Hepatocyte (in vitro differentiated cells): Measurements from ENCODE around the gene APOH. TPM values are rescaled to one million over a fixed set of nuclear protein-coding genes. Genes with fewer than 3 reads are reported as not detected.

ENCODE experiments used
- DNase-seq: peaks from one replicate; pipeline ENCODE4 v3.0.0-alpha.2; 2016; ENCODE audit warnings: low spot score
- H2AFZ ChIP-seq: fragments of 200-600 bp; sonication (generic); 2 replicates; pipeline ENCODE4 v1.6.0; 2016; ENCODE audit warnings: antibody characterized with exemption, mild to moderate bottlenecking
- H3K27ac ChIP-seq: fragments of 200-600 bp; sonication (generic); 2 replicates; pipeline ENCODE4 v1.5.1; 2016; ENCODE audit warnings: mild to moderate bottlenecking
- H3K27me3 ChIP-seq: fragments of 200-600 bp; sonication (generic); 2 replicates; pipeline ENCODE4 v1.6.1; 2016
- H3K36me3 ChIP-seq: fragments of 200-600 bp; sonication (generic); replicated peaks from 2 replicates; pipeline ENCODE4 v1.5.1; 2016; ENCODE audit warnings: low read depth; ENCODE audit not compliant: insufficient read depth
- H3K4me1 ChIP-seq: fragments of 200-600 bp; sonication (generic); 2 replicates; pipeline ENCODE4 v1.5.1; 2016; ENCODE audit warnings: mild to moderate bottlenecking, moderate library complexity; ENCODE audit not compliant: insufficient read depth
- H3K4me2 ChIP-seq: fragments of 200-600 bp; sonication (generic); 2 replicates; pipeline ENCODE4 v1.6.0; 2016
- H3K4me3 ChIP-seq: fragments of 200-600 bp; sonication (generic); 2 replicates; pipeline ENCODE4 v1.5.1; 2016; ENCODE audit warnings: mild to moderate bottlenecking
- H3K79me2 ChIP-seq: fragments of 200-600 bp; sonication (generic); 2 replicates; pipeline ENCODE4 v1.6.0; 2017; ENCODE audit warnings: mild to moderate bottlenecking
- H3K9me2 ChIP-seq: fragments of 200-600 bp; sonication (generic); replicated peaks from 2 replicates; pipeline ENCODE4 v1.6.0; 2017; ENCODE audit warnings: mild to moderate bottlenecking; ENCODE audit not compliant: insufficient read depth
- H3K9me3 ChIP-seq: fragments of 200-600 bp; sonication (generic); 2 replicates; pipeline ENCODE4 v1.5.1; 2016; ENCODE audit warnings: low read depth, mild to moderate bottlenecking
- H4K20me1 ChIP-seq: fragments of 200-600 bp; sonication (generic); 2 replicates; pipeline ENCODE4 v1.6.0; 2016; ENCODE audit warnings: mild to moderate bottlenecking; ENCODE audit not compliant: insufficient read depth, poor library complexity, severe bottlenecking
- CTCF ChIP-seq: fragments of 200-600 bp; sonication (generic); IDR thresholded peaks from 2 replicates; pipeline ENCODE4 v1.5.1; 2016; ENCODE audit warnings: antibody characterized with exemption, mild to moderate bottlenecking; ENCODE audit not compliant: poor library complexity
- EZH2 ChIP-seq: fragments of 200-600 bp; sonication (generic); IDR thresholded peaks from 2 replicates; pipeline ENCODE4 v1.6.1; 2016; ENCODE audit warnings: antibody characterized with exemption, mild to moderate bottlenecking, borderline replicate concordance
- EZH2phosphoT487 ChIP-seq: fragments of 200-600 bp; sonication (generic); IDR thresholded peaks from one replicate; pipeline ENCODE4 v1.6.1; 2018; ENCODE audit warnings: antibody characterized with exemption, mild to moderate bottlenecking, low read depth, moderate library complexity; ENCODE audit not compliant: unreplicated experiment, severe bottlenecking
- WGBS: methylation state at CpG from one replicate; pipeline ENCODE4 v1.1.6; 2016; ENCODE audit warnings: low lambda C conversion rate; ENCODE audit errors: missing lambda C conversion rate; 5-methylcytosine and 5-hydroxymethylcytosine counted together
- polyA plus RNA-seq: library from polyadenylated mRNA; unstranded; fragments of >200 nt; fragmentation: Nextera tagmentation; extraction: Ambion mirVana; gene quantifications from 2 replicates; pipeline ENCODE4 v1.2.1, GENCODE V29; 2016
- total RNA-seq: library from RNA; depleted of rRNA; stranded (reverse); fragments of >200 nt; gene quantifications from 2 replicates; pipeline ENCODE4 v1.2.3, GENCODE V29; 2014

APOH gene
- total and polyA plus RNA-seq, 2 experiments from 2014 or later: 374 to 449 TPM

GRCh38 chr17:66171172-66171571, 58.0 kb downstream of the APOH start:
- H3K4me2 ChIP-seq: no peak overlapping the region
- no peaks in the 10 kb centered on the region for H3K9me2 ChIP-seq
- no peak overlapping the region for H3K4me3 ChIP-seq
- H3K9me3 ChIP-seq: no peaks in the 10 kb centered on the region
- no peak overlapping the region for H3K27ac ChIP-seq
- no peaks in the 10 kb centered on the region for H3K79me2 ChIP-seq
- H2AFZ ChIP-seq: no peak overlapping the region
- TF ChIP-seq CTCF: no peak
- no peak for TF ChIP-seq EZH2
- TF ChIP-seq EZH2phosphoT487: no peak
- H3K4me1 ChIP-seq: no peaks in the 10 kb centered on the region
- H3K36me3 ChIP-seq: no peaks in the 10 kb centered on the region
- no peak for DNase-seq
- no peaks in the 10 kb centered on the region for H3K27me3 ChIP-seq
- H4K20me1 ChIP-seq: no peaks in the 10 kb centered on the region

- Histone ChIP-seq H4K20me1 (no peaks in the 10 kb centered on the region), H3K27me3 (no peaks in the 10 kb centered on the region), H3K36me3 (no peaks in the 10 kb centered on the region), H3K4me3 (no peak overlapping the region), H3K4me1 (no peaks in the 10 kb centered on the region), H3K79me2 (no peaks in the 10 kb centered on the region), H3K4me2 (no peak overlapping the region), H3K9me2 (no peaks in the 10 kb centered on the region), H3K27ac (no peak overlapping the region), H2AFZ (no peak overlapping the region), H3K9me3 (no peaks in the 10 kb centered on the region)
- no peak for DNase-seq
- WGBS: 84% methylated on average over 3 of the region's 3 CpGs
- no peak for TF ChIP-seq EZH2
- no peak for TF ChIP-seq EZH2phosphoT487
- TF ChIP-seq CTCF: no peak
Measured at GRCh38 chr17:66169839-66170238, 59.4 kb downstream of the APOH start.

GRCh38 chr17:66167189-66167815, 61.9 kb downstream of the APOH start:
- TF ChIP-seq EZH2 (no peak), EZH2phosphoT487 (no peak), CTCF (no peak)
- Histone ChIP-seq H4K20me1 (no peaks in the 10 kb centered on the region), H2AFZ (no peak overlapping the region), H3K4me2 (no peak overlapping the region), H3K9me2 (no peaks in the 10 kb centered on the region), H3K27me3 (no peaks in the 10 kb centered on the region), H3K27ac (no peak overlapping the region), H3K4me1 (no peaks in the 10 kb centered on the region), H3K4me3 (no peak overlapping the region), H3K79me2 (no peaks in the 10 kb centered on the region), H3K36me3 (no peaks in the 10 kb centered on the region), H3K9me3 (no peaks in the 10 kb centered on the region)
- DNase-seq: no peak
- WGBS: 58% methylated on average over 5 of the region's 5 CpGs
